ENCODE measurements around the gene PRKCD.
A peak's percentile ranks its signal among the peaks of the same experiment; 100 is the strongest.

PRKCD gene

GRCh38 chr3:53187430-53187829 lies 26.4 kb downstream of the PRKCD start:
- peaks cover 0 to 7% (median 0%) of the 10 kb centered on the region in 5 donors for H3K4me1 ChIP-seq (ENCODE audit: control insufficient read depth in 5 of 5, insufficient read depth in 5 of 5, low read length in 5 of 5)
- no peak overlapping the region for H3K27ac ChIP-seq (ENCODE audit: low read depth, low read length)
- no peak overlapping the region for H3K4me3 ChIP-seq (ENCODE audit: low read depth in 1 of 5, low read length in 5 of 5)
- H3K9ac ChIP-seq (ENCODE audit: low read length in 5 of 5): no peak overlapping the region
- H3K36me3 ChIP-seq (ENCODE audit: control insufficient read depth in 5 of 5, insufficient read depth in 5 of 5, low read length in 5 of 5): peaks cover 0 to 90% (median 86%) of the 10 kb centered on the region in 5 donors
- no peaks in the 10 kb centered on the region for H3K9me3 ChIP-seq (ENCODE audit: control insufficient read depth in 5 of 5, low read length in 5 of 5)
- no peaks in the 10 kb centered on the region for H3K27me3 ChIP-seq (ENCODE audit: control insufficient read depth in 5 of 5, insufficient read depth in 4 of 5, low read length in 5 of 5)

- Histone ChIP-seq H3K36me3 (ENCODE audit: control insufficient read depth in 5 of 5, insufficient read depth in 5 of 5, low read length in 5 of 5) (peaks cover 0 to 88% (median 81%) of the 10 kb centered on the region in 5 donors), H3K4me1 (ENCODE audit: control insufficient read depth in 5 of 5, insufficient read depth in 5 of 5, low read length in 5 of 5) (peaks cover 0 to 15% (median 7%) of the 10 kb centered on the region in 5 donors), H3K4me3 (ENCODE audit: low read depth in 1 of 5, low read length in 5 of 5) (no peak overlapping the region), H3K9me3 (ENCODE audit: control insufficient read depth in 5 of 5, low read length in 5 of 5) (no peaks in the 10 kb centered on the region), H3K27ac (ENCODE audit: low read depth, low read length) (no peak overlapping the region), H3K9ac (ENCODE audit: low read length in 5 of 5) (no peak overlapping the region), H3K27me3 (ENCODE audit: control insufficient read depth in 5 of 5, insufficient read depth in 4 of 5, low read length in 5 of 5) (no peaks in the 10 kb centered on the region)
These were observed 27.2 kb downstream of the PRKCD start for GRCh38 chr3:53188136-53188685.

- Histone ChIP-seq H3K9me3 (ENCODE audit: control insufficient read depth in 5 of 5, low read length in 5 of 5) (no peaks in the 10 kb centered on the region), H3K27me3 (ENCODE audit: control insufficient read depth in 5 of 5, insufficient read depth in 4 of 5, low read length in 5 of 5) (no peaks in the 10 kb centered on the region), H3K27ac (ENCODE audit: low read depth, low read length) (no peak overlapping the region), H3K4me1 (ENCODE audit: control insufficient read depth in 5 of 5, insufficient read depth in 5 of 5, low read length in 5 of 5) (peaks cover 3 to 20% (median 12%) of the 10 kb centered on the region in 5 donors), H3K9ac (ENCODE audit: low read length in 5 of 5) (no peak overlapping the region), H3K36me3 (ENCODE audit: control insufficient read depth in 5 of 5, insufficient read depth in 5 of 5, low read length in 5 of 5) (peaks cover 0 to 87% (median 76%) of the 10 kb centered on the region in 5 donors), H3K4me3 (ENCODE audit: low read depth in 1 of 5, low read length in 5 of 5) (no peak overlapping the region)
These were observed 27.7 kb downstream of the PRKCD start for GRCh38 chr3:53188720-53189119.

GRCh38 chr3:53189276-53189675 lies 28.3 kb downstream of the PRKCD start:
- no peak overlapping the region for H3K4me3 ChIP-seq (ENCODE audit: low read depth in 1 of 5, low read length in 5 of 5)
- peaks cover 6 to 26% (median 18%) of the 10 kb centered on the region in 5 donors for H3K4me1 ChIP-seq (ENCODE audit: control insufficient read depth in 5 of 5, insufficient read depth in 5 of 5, low read length in 5 of 5)
- no peaks in the 10 kb centered on the region for H3K9me3 ChIP-seq (ENCODE audit: control insufficient read depth in 5 of 5, low read length in 5 of 5)
- no peaks in the 10 kb centered on the region for H3K27me3 ChIP-seq (ENCODE audit: control insufficient read depth in 5 of 5, insufficient read depth in 4 of 5, low read length in 5 of 5)
- peaks cover 0 to 91% (median 77%) of the 10 kb centered on the region in 5 donors for H3K36me3 ChIP-seq (ENCODE audit: control insufficient read depth in 5 of 5, insufficient read depth in 5 of 5, low read length in 5 of 5)
- H3K9ac ChIP-seq (ENCODE audit: low read length in 5 of 5): no peak overlapping the region
- H3K27ac ChIP-seq (ENCODE audit: low read depth, low read length): no peak overlapping the region

- Histone ChIP-seq H3K27ac (ENCODE audit: low read depth, low read length) (no peak overlapping the region), H3K9me3 (ENCODE audit: control insufficient read depth in 5 of 5, low read length in 5 of 5) (no peaks in the 10 kb centered on the region), H3K36me3 (ENCODE audit: control insufficient read depth in 5 of 5, insufficient read depth in 5 of 5, low read length in 5 of 5) (peaks cover 0 to 82% (median 66%) of the 10 kb centered on the region in 5 donors)
These were observed 29.6 kb downstream of the PRKCD start for GRCh38 chr3:53190659-53191058.

GRCh38 chr3:53191836-53192480 lies 30.9 kb downstream of the PRKCD start:
- Histone ChIP-seq H3K27me3 (ENCODE audit: control insufficient read depth in 5 of 5, insufficient read depth in 4 of 5, low read length in 5 of 5) (no peaks in the 10 kb centered on the region), H3K27ac (ENCODE audit: low read depth, low read length) (no peak overlapping the region), H3K9ac (ENCODE audit: low read length in 5 of 5) (no peak overlapping the region), H3K4me1 (ENCODE audit: control insufficient read depth in 5 of 5, insufficient read depth in 5 of 5, low read length in 5 of 5) (peaks cover 9 to 48% (median 41%) of the 10 kb centered on the region in 5 donors), H3K9me3 (ENCODE audit: control insufficient read depth in 5 of 5, low read length in 5 of 5) (no peaks in the 10 kb centered on the region), H3K4me3 (ENCODE audit: low read depth in 1 of 5, low read length in 5 of 5) (no peak overlapping the region), H3K36me3 (ENCODE audit: control insufficient read depth in 5 of 5, insufficient read depth in 5 of 5, low read length in 5 of 5) (peaks cover 0 to 69% (median 53%) of the 10 kb centered on the region in 5 donors)

More at GRCh38 chr3:53190659-53191058, 29.6 kb downstream of the PRKCD start:
- Histone ChIP-seq H3K4me1 (ENCODE audit: control insufficient read depth in 5 of 5, insufficient read depth in 5 of 5, low read length in 5 of 5) (peaks cover 9 to 38% (median 28%) of the 10 kb centered on the region in 5 donors), H3K4me3 (ENCODE audit: low read depth in 1 of 5, low read length in 5 of 5) (no peak overlapping the region), H3K27me3 (ENCODE audit: control insufficient read depth in 5 of 5, insufficient read depth in 4 of 5, low read length in 5 of 5) (no peaks in the 10 kb centered on the region), H3K9ac (ENCODE audit: low read length in 5 of 5) (no peak overlapping the region)

GRCh38 chr3:53192608-53193007 lies 31.6 kb downstream of the PRKCD start:
- Histone ChIP-seq H3K36me3 (ENCODE audit: control insufficient read depth in 5 of 5, insufficient read depth in 5 of 5, low read length in 5 of 5) (peaks cover 0 to 63% (median 46%) of the 10 kb centered on the region in 5 donors), H3K4me3 (ENCODE audit: low read depth in 1 of 5, low read length in 5 of 5) (no peak overlapping the region), H3K4me1 (ENCODE audit: control insufficient read depth in 5 of 5, insufficient read depth in 5 of 5, low read length in 5 of 5) (peaks cover 9 to 48% (median 41%) of the 10 kb centered on the region in 5 donors), H3K27ac (ENCODE audit: low read depth, low read length) (no peak overlapping the region), H3K27me3 (ENCODE audit: control insufficient read depth in 5 of 5, insufficient read depth in 4 of 5, low read length in 5 of 5) (no peaks in the 10 kb centered on the region), H3K9me3 (ENCODE audit: control insufficient read depth in 5 of 5, low read length in 5 of 5) (no peaks in the 10 kb centered on the region), H3K9ac (ENCODE audit: low read length in 5 of 5) (no peak overlapping the region)

- peaks cover 0 to 53% (median 39%) of the 10 kb centered on the region in 5 donors for H3K36me3 ChIP-seq (ENCODE audit: control insufficient read depth in 5 of 5, insufficient read depth in 5 of 5, low read length in 5 of 5)
- peaks cover 9 to 48% (median 41%) of the 10 kb centered on the region in 5 donors for H3K4me1 ChIP-seq (ENCODE audit: control insufficient read depth in 5 of 5, insufficient read depth in 5 of 5, low read length in 5 of 5)
- no peaks in the 10 kb centered on the region for H3K27me3 ChIP-seq (ENCODE audit: control insufficient read depth in 5 of 5, insufficient read depth in 4 of 5, low read length in 5 of 5)
- no peaks in the 10 kb centered on the region for H3K9me3 ChIP-seq (ENCODE audit: control insufficient read depth in 5 of 5, low read length in 5 of 5)
- H3K27ac ChIP-seq (ENCODE audit: low read depth, low read length): peak overlapping the region; percentile 19
- no peak overlapping the region for H3K4me3 ChIP-seq (ENCODE audit: low read depth in 1 of 5, low read length in 5 of 5)
- H3K9ac ChIP-seq (ENCODE audit: low read length in 5 of 5): peak overlapping the region in 4 of 5 donors; percentile 27 to 54 (median 40)
These were observed 32.6 kb downstream of the PRKCD start for GRCh38 chr3:53193466-53194209.

GRCh38 chr3:53194210-53195065 lies 33.4 kb downstream of the PRKCD start:
- peak overlapping the region; percentile 19 for H3K27ac ChIP-seq (ENCODE audit: low read depth, low read length)

More at GRCh38 chr3:53194210-53195065, 33.4 kb downstream of the PRKCD start:
- Histone ChIP-seq H3K9me3 (ENCODE audit: control insufficient read depth in 5 of 5, low read length in 5 of 5) (no peaks in the 10 kb centered on the region), H3K4me1 (ENCODE audit: control insufficient read depth in 5 of 5, insufficient read depth in 5 of 5, low read length in 5 of 5) (peaks cover 9 to 48% (median 41%) of the 10 kb centered on the region in 5 donors), H3K27me3 (ENCODE audit: control insufficient read depth in 5 of 5, insufficient read depth in 4 of 5, low read length in 5 of 5) (no peaks in the 10 kb centered on the region), H3K4me3 (ENCODE audit: low read depth in 1 of 5, low read length in 5 of 5) (no peak overlapping the region), H3K9ac (ENCODE audit: low read length in 5 of 5) (peak overlapping the region in 4 of 5 donors; percentile 27 to 54 (median 40)), H3K36me3 (ENCODE audit: control insufficient read depth in 5 of 5, insufficient read depth in 5 of 5, low read length in 5 of 5) (peaks cover 0 to 45% (median 31%) of the 10 kb centered on the region in 5 donors)
